GM12874 (cell line): ENCODE data around the gene ENTREP3.

ENCODE experiments used
- CTCF ChIP-seq: IDR thresholded peaks from 2 replicates; pipeline ENCODE4 v1.5.1; 2011; ENCODE audit warnings: low read depth, mild to moderate bottlenecking, control low read depth, low read length, moderate library complexity; ENCODE audit not compliant: insufficient read depth

The ENTREP3 gene

DNA sequence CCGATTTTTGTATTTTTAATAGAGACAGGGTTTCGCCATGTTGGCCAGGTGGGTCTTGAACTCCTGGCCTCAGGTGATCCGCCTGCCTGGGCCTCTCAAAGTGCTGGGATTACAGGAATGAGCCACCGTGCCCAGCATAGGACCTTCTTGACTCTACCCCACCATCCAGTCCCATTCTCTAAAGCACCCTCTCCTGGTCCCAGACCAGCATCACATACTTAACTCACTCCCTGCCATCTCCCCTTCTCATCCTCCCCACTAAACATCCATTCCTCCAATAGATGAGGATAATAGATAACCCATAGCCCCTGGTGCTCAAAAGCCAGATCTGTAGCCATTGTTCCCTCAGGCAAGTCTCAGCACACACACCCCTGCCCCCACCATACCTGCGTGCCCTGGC, 2.1 kb downstream of the ENTREP3 start:
- 0 out of 2 replicates have a peak, but pooled peaks have one; percentile 2 for TF ChIP-seq CTCF

DNA sequence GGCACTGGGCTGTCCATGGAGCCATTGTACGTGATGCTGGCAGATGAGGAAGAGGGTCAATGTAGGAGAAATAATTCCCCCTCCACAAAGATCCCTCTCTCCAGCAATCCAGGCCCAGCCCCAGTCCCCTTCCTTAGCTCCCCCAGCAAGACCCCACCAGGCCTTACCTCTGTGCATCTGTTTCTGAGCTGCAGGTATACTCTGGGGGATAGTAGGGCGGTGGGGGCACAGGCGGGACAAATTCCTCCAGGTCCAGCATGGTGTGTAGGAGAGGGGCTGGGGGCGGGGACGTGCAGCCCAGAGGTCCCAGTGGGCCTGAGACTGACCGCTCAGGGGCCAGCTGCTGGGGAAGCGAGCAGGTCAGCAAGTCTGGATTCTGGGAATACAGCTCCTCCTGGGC, 3.7 kb downstream of the ENTREP3 start:
- TF ChIP-seq CTCF, result no peak

- peak; percentile 100 for TF ChIP-seq CTCF
Measured at GRCh38 chr1:155250633-155251449, 4.4 kb downstream of the ENTREP3 start.

DNA sequence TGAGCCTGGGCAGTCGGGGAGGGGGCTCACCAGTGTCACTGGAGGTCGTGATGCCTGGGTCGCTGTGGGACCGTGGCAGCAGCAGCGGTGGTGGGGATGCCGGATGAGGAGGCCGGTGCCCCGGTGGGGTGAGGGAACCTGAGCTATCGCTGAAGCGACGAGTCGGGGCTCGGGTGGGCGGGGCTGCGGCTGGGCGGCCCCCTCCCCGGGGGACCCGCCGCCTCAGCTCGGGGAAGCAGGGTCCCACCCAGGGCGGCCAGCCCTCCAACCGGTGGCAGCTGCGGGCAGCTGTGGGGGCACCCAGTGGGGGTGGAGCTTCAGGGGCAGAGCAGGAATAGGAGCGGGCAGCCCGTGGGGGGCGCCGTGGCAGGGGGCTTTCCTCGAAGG, 5.0 kb downstream of the ENTREP3 start:
- no peak for TF ChIP-seq CTCF

GRCh38 chr1:155247667-155248553, 7.4 kb downstream of the ENTREP3 start:
- no peak for TF ChIP-seq CTCF

DNA sequence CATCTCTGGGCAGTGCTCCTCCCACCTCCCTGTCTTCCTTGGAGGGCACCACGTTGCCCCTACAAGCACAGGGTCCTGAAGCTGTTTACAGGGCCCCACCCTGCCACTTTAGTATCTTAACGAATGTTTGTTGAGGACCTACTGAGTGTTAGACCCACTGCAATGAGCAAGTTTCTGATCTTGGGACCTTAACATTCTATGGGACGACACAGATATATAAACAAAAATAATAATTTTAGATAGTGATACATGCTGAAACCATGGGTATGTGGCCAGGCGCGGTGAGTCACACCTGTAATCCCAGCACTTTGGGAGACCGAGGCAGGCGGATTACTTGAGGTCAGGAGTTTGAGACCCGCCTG, 10.1 kb downstream of the ENTREP3 start:
- TF ChIP-seq CTCF, result no peak

- TF ChIP-seq CTCF, result peak; percentile 26; the same call in 1 of the 2 replicates
Measured at GRCh38 chr1:155244368-155245162, 10.7 kb downstream of the ENTREP3 start.
